ENCODE measurements around the gene CASK. TPM values are rescaled to one million over a fixed set of nuclear protein-coding genes. Genes with fewer than 3 reads are reported as not detected.

CASK gene
- total RNA-seq, 1 experiment from 2014 or later = 21.8 TPM

DNA sequence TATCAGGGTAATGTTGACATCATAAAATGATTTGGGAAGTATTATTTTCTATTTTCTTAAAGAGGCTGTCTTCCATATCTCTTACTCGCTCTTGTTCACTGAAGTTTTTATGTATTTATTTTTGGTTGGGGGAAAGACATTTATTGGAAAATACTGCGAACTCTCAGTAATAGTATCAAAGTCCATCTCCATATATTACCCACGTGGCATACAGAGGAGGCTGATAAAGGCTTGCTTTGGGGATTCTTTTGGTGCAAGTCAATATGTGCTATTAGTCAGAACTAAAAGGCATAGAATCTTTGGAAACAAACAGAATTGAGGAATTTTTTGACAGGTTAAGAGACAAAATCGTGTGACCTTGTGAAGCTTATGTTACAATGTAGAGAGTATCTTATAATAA is 374.9 kb downstream of the CASK start:
- Histone ChIP-seq H3K9me3 (no peaks in the 10 kb centered on the region), H3K4me3 (no peak overlapping the region), H3K36me3 (no peaks in the 10 kb centered on the region), H3K27me3 (no peaks in the 10 kb centered on the region)
- DNase-seq = no peak

DNA sequence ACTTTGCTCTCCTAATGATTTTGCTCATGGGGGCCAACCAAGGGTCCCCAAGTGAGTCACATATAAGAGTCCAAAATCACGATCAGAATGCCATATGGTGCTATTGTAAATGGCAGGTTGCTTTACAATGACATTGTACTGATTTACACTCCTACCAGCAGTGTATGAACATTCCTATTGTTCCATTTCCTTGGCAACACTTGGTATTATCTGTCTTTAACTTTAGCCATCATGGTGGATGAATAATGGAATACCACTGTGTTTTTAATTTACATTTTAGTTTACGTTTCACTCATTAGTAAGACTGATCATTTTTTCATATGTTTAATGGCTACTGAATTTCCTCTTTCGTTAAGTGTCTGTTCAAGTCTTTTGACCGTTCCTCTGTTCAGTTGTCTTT is 379.7 kb downstream of the CASK start:
- Histone ChIP-seq H3K36me3 (no peaks in the 10 kb centered on the region), H3K27me3 (no peaks in the 10 kb centered on the region), H3K4me3 (no peak overlapping the region), H3K9me3 (no peaks in the 10 kb centered on the region)
- DNase-seq = no peak

DNA sequence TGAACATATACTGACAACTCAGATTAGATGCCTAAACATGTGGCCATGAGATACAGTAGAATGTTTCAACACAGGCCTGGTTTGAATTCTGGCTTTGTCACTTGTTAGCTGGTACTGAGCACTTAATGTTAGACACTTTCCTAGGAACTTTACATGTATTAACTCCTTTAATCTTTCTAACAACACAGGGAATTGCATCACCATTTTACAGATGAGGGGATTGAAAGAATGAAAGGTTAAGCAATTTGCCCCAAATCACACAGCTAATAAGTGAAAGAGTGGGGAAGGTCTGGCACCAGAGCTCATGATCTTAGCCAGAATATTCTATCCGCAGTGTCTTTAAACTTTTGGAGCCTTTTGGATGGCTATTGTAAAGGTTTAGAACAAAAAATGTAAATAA is 380.3 kb downstream of the CASK start:
- H3K4me3 ChIP-seq = no peak overlapping the region
- H3K27me3 ChIP-seq = no peaks in the 10 kb centered on the region
- no peaks in the 10 kb centered on the region for H3K9me3 ChIP-seq
- no peak for DNase-seq
- H3K36me3 ChIP-seq = no peaks in the 10 kb centered on the region

DNA sequence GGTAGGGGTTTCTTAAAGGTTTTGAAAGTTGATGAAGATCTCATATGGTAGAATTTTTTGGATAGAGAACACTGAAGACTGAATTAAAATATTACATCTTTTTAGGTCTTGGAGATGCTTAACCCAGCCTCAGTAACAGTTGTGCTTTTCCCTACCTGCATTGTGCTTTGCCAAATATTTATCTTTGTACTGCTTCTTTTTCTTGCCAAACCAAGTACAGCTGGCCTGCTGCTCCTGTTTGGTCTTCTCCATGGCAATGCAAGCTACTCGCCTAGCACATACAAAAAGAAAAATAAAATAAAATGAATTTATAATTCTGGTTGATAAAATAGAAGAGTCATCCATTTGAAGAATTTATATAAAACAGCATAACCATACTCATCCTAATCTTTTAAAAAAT is 380.8 kb downstream of the CASK start:
- Histone ChIP-seq H3K4me3 (no peak overlapping the region), H3K9me3 (no peaks in the 10 kb centered on the region), H3K36me3 (no peaks in the 10 kb centered on the region), H3K27me3 (no peaks in the 10 kb centered on the region)
- DNase-seq = no peak

DNA sequence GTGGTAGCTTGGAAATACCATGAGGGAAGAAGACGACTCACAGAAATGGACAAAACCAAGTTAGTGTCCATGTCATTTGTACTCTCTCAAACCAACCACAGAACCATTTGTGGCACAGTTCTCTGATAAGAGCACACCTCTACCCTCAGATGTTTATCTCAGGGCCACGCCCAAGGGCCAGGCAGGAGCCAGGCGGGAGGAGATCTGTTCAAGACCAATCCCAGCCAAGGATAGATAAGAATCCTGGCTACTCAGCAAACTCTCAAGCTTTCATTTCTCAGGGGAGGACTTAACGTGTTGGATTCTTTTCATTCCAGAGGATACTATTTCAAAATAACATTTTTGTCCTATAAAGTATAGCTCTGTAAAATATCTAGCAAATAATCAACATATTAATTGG is 381.2 kb downstream of the CASK start:
- Histone ChIP-seq H3K4me3 (no peak overlapping the region), H3K36me3 (no peaks in the 10 kb centered on the region), H3K27me3 (no peaks in the 10 kb centered on the region), H3K9me3 (no peaks in the 10 kb centered on the region)
- no peak for DNase-seq

DNA sequence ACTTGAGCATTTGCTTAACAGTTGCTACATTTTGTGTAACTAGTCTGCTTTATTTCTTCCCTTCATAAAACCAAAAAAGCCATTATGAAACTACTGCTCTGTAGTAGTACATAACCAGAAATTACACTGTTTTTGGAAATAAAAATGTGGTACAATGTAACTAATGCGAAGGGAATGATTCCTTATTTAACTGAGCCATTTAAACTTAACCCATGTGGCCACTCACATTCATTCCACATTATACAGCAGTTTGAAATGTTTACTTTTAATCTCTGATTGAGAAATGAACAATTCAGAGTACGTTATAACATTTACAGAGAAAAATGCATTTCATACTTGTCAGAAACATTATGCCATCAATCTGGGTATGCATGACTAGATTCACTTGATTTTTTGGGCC is 382.0 kb downstream of the CASK start:
- no peak for DNase-seq
- no peaks in the 10 kb centered on the region for H3K36me3 ChIP-seq
- H3K9me3 ChIP-seq = no peaks in the 10 kb centered on the region
- H3K27me3 ChIP-seq = no peaks in the 10 kb centered on the region
- H3K4me3 ChIP-seq = no peak overlapping the region

DNA sequence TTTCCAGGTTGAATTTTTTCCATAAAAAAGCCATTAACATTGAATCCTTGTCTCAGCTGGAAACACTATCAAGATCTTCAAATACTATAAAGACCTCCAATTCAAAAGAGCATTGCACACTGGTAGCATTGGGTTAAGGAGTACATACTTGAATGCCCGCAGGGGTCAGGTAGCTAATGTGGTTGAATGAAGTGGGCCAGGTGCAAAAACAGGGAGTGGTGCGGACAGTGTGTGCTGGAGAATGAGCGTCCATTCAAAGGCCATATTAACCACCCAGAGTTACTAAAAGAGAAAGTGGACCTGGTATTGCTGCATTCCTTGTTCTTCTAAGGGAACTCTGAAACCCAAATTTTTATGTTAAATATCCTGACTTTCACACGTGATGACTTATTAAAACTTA is 384.6 kb downstream of the CASK start:
- no peak overlapping the region for H3K4me3 ChIP-seq
- H3K27me3 ChIP-seq = no peaks in the 10 kb centered on the region
- no peaks in the 10 kb centered on the region for H3K9me3 ChIP-seq
- H3K36me3 ChIP-seq = no peaks in the 10 kb centered on the region
- DNase-seq = no peak

DNA sequence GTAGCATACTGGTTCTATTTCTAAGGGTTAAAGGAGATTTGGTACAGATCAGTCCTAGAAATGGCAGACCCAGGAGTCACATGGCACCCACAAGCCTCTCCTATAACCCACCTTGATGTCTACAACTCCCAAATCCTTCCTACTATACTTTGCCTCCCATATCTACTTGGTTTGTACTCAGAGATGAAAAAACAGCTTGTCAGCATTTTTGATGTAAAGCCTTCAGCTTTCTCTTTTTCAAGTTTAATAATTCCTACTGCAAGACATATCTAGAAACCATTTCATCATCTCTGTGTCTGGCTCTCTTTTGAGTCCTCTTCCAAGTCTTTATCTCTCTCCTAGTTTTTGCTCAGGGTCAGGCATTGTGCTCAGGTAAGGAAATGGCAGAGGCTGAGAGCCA is 393.3 kb downstream of the CASK start:
- Histone ChIP-seq H3K36me3 (no peaks in the 10 kb centered on the region), H3K4me3 (no peak overlapping the region), H3K27me3 (no peaks in the 10 kb centered on the region), H3K9me3 (no peaks in the 10 kb centered on the region)
- no peak for DNase-seq

DNA sequence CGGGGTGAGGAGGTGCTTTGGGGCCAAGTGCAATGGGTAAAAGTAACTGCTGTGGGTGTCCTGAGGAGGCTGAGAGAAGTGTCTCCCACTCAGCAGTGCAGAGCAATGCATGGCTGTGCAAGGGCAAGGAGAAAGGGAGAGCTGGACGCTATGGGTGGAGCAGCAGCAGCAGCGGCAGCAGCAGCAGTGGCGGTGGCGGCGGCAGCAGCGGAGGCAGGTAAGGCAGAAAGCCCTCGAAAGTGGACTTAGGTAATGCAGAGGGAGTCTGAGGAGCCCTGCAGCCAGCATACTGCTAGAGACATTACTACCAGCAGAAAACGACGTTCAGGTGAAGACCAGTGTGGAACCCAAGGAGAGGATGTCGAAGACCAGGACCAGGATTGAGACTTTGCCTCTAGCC is 394.1 kb downstream of the CASK start:
- no peaks in the 10 kb centered on the region for H3K27me3 ChIP-seq

DNA sequence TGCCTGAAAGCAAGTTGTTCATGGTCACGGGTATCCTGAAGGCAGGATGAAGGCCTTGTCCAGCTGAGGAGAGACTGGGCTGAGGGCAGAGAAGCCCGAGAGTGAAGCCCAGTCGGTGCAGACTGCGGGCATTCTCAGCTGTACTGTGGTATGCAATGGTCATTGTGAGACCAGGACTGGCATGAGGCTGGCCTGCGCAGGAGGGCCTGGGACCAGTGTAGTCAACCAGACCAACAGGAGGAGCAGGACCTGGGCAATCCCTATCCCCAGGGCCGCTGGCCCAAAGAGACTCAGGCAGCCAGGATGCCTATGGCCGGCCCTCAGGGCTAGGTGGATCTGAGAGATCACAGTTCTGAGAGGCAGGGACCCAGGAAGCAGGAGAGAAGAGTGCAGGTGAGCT is 394.6 kb downstream of the CASK start:
- Histone ChIP-seq H3K27me3 (no peaks in the 10 kb centered on the region), H3K9me3 (no peaks in the 10 kb centered on the region), H3K36me3 (no peaks in the 10 kb centered on the region), H3K4me3 (no peak overlapping the region)
- DNase-seq = no peak

More for the DNA sequence above, 394.1 kb downstream of the CASK start:
- Histone ChIP-seq H3K4me3 (no peak overlapping the region), H3K36me3 (no peaks in the 10 kb centered on the region), H3K9me3 (no peaks in the 10 kb centered on the region)
- DNase-seq = no peak

DNA sequence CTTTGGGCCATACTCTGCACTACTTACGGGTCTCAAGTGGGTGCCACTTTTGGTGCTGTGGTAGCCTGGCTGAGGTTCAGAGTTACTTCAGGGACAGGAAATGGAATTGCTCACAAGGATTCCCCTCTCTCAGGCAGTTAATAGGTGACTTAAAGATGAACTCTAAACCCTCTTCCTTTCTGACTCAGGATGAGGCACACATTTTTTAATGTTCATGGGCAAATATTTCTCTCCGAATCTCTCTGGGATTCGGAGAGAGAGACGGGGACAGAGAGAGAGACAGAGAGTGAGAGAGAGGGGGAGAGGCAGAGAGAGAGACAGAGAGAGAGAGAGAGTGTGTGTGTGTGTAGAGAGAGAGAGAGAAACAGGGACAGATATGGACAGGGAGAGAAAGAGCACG is 396.4 kb downstream of the CASK start:
- Histone ChIP-seq H3K36me3 (no peaks in the 10 kb centered on the region), H3K9me3 (no peaks in the 10 kb centered on the region), H3K4me3 (no peak overlapping the region), H3K27me3 (no peaks in the 10 kb centered on the region)
- DNase-seq = peak; percentile 8

DNA sequence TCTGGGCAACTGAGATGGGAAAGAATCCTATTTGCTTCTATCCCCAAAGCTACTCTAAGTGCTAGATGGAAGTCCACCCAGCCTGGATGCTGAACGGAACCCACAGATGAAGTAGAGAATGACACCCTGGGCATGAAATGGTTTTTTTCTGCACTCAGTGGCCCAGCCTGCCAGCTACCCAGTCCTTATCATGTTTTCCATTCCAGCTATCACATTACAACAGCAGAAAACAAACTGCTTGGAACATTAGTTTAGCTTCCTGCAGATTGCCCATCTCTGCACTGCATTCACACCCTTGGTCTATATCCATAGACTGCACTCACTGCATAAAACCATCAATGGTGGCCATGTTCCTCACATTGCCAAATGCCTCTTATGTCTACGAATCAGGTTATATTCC is 397.1 kb downstream of the CASK start:
- Histone ChIP-seq H3K27me3 (no peaks in the 10 kb centered on the region), H3K4me3 (no peak overlapping the region), H3K36me3 (no peaks in the 10 kb centered on the region), H3K9me3 (no peaks in the 10 kb centered on the region)
- DNase-seq = no peak

DNA sequence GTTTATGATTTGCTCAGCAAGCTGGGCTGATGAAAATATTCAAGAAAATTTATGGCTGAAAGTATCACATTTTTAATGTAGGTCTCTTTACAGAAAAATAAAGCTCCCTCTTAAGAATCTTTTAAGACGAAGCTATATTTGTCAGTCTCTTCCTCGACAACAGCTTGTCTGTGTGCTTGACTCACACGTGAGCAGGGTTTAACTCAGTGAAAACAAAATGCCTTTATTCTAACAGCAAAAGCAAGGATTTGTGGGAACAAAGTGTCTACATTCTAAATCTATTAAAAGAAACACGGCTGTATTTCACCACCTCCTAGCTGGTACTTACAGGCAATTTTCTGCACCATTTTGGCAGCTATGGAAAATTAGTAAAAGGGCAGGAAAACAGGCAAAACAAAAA is 400.7 kb downstream of the CASK start:
- Histone ChIP-seq H3K4me3 (no peak overlapping the region), H3K9me3 (no peaks in the 10 kb centered on the region), H3K27me3 (no peaks in the 10 kb centered on the region), H3K36me3 (no peaks in the 10 kb centered on the region)
- DNase-seq = no peak

DNA sequence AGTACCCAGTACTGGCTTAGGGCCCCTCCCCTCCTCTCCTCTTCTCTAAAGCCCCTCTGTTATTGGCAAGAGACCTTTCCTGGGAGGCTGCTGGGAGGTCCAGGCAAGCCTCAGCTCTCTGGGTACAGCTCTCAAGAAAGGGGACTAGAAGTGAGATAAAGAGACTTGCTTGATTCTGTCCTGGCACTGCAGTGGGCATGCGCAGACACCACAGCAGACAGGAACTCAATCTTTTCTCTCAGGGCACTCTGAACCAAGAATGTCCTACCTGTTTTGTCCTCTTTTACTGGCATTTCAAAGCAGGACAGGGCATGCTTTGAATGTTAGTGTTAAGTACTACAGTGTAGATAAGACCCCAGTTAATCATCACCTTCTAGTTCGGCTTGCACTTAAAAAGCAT is 401.3 kb downstream of the CASK start:
- no peaks in the 10 kb centered on the region for H3K27me3 ChIP-seq
- no peaks in the 10 kb centered on the region for H3K36me3 ChIP-seq
- no peaks in the 10 kb centered on the region for H3K9me3 ChIP-seq
- DNase-seq = no peak
- no peak overlapping the region for H3K4me3 ChIP-seq

DNA sequence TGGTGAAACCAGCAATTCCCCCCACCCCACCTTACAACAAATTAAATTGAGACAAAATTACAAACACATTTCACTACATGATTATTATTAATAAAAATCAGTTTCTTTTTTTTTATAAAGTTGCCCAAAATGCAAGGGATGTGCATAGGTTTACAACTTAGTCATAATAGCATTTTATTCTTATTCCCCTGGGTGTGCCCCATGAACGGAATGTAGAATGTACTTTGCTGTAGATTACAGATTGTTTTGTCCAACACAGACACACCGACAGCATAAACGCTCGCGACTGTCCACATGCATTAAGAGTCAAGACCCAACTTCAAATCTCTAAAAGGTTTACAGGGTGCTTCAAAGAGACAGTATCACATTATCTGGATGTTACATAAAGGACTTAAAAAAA is 403.9 kb downstream of the CASK start:
- no peaks in the 10 kb centered on the region for H3K9me3 ChIP-seq
- H3K4me3 ChIP-seq = no peak overlapping the region
- no peaks in the 10 kb centered on the region for H3K27me3 ChIP-seq

DNA sequence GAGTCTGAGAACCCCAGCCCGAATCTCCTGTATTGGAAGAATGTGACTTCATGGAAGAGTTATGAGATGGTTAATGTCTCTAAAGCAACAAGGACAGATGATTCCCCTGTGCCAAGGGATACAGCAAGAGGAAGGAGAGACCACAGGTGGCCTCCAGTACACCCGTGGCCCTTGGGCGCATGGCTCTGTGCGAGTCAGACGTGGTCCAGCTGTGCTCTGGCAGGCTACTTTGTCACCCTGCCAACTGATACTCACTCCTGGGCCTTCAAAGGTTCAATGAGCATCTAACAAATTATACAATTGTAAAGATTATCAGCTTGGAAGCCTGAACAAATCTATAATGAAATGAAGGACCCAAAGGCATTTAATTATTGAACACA is 404.5 kb downstream of the CASK start:
- no peaks in the 10 kb centered on the region for H3K36me3 ChIP-seq
- no peak overlapping the region for H3K4me3 ChIP-seq
- no peaks in the 10 kb centered on the region for H3K27me3 ChIP-seq
- H3K9me3 ChIP-seq = no peaks in the 10 kb centered on the region
- DNase-seq = peak; percentile 64

More for the DNA sequence above, 403.9 kb downstream of the CASK start:
- no peak for DNase-seq
- no peaks in the 10 kb centered on the region for H3K36me3 ChIP-seq

DNA sequence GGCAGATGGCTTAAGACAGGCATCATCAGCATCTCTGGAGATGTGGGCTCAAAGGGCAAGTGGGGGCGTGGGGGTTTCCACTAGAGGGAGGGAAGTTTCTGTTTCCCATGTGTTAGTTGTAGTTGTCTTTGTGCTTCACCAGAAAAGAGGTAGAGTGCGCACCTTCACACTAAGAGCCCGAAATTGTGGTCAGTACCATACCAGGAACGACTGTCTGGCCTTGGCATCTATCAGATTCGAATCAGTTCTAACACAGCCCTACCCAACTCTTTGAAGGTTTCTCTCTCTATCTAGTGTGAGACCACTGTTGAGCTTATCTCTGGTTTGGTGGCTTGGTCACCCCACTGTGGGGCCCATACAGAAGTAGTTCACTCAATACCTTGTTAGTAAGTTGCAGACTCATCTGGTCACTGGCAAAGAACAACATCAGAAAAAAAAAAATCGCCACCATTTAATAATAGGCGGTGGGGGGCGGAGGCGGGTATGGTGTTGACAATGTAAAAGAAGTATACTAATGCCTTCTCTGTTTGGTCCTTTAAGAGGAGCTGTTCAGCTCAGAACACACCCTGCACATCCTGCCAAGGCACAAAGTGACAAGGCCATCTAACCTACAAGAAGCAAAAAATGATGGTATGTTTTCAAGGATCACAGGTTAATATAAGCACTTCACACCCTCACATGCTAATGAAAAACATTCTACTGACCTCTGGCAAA is 405.1 kb downstream of the CASK start:
- Histone ChIP-seq H3K27me3 (no peaks in the 10 kb centered on the region), H3K36me3 (no peaks in the 10 kb centered on the region), H3K4me3 (no peak overlapping the region), H3K9me3 (no peaks in the 10 kb centered on the region)
- no peak for DNase-seq

DNA sequence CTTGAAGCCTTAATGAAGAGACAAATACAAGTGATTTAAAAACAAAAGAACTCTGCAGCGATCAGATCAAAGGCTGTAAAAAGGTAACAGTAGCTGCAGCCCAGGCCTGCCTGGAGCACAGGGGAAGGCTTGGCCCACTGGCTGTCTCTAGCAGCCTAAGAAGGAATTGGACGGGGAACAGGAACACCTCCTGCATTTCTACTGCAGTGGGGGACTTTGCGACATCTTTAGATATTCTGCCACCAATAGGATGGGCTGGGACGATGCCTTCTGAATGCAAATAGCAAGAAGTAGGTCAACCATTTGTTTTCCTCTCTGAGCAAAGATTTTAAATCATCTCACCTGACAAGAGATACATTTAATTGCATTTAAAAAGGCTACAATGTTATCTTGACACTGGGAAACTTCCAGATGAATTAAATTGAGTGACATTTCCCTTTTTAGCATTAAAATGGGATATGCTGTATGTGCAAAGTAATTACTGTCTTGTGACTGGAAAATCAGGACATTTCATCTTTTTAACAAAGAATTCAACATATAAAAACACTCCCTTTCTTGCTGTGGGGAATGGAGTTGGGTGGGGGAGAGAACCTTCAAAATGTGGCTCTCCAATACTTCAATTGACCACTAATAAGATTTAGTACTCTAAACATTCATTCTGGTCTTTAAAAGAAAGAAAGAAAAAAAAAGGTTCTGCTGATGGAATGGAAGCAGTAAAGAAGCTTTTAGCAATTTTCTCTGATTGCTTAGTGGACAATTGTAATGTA is 406.2 kb downstream of the CASK start:
- Histone ChIP-seq H3K4me3 (no peak overlapping the region), H3K36me3 (no peaks in the 10 kb centered on the region), H3K27me3 (no peaks in the 10 kb centered on the region), H3K9me3 (no peaks in the 10 kb centered on the region)
- DNase-seq = no peak

Data from MG63 (cell line).